Stomach smooth muscle (tissue), 2 donors: ENCODE measurements around the gene KRTAP9-4.

Experiments used
- H3K27ac ChIP-seq: one replicate; pipeline ENCODE4 v1.7.0; 2013; ENCODE audit warnings: mild to moderate bottlenecking, low read length, inconsistent platforms
- H3K27me3 ChIP-seq, 2 donors: one replicate each; pipeline ENCODE4 v1.7.0; 2013; ENCODE audit warnings: low read length in 2 of 2; ENCODE audit not compliant: insufficient read depth in 2 of 2, control insufficient read depth in 1 of 2
- H3K36me3 ChIP-seq, 2 donors: one replicate each; pipeline ENCODE4 v1.7.0; 2013; ENCODE audit warnings: low read length in 2 of 2; ENCODE audit not compliant: control insufficient read depth in 2 of 2, insufficient read depth in 2 of 2
- H3K4me1 ChIP-seq: one replicate; pipeline ENCODE4 v1.7.0; 2013; ENCODE audit warnings: low read length; ENCODE audit not compliant: control insufficient read depth, insufficient read depth
- H3K4me3 ChIP-seq, 2 donors: one replicate each; pipeline ENCODE4 v1.7.0; 2013; ENCODE audit warnings: low read length in 2 of 2
- H3K9ac ChIP-seq, 2 donors: one replicate each; pipeline ENCODE4 v1.7.0; 2013; ENCODE audit warnings: low read length in 2 of 2, mild to moderate bottlenecking in 1 of 2
- H3K9me3 ChIP-seq, 2 donors: one replicate each; pipeline ENCODE4 v1.7.0; 2013; ENCODE audit warnings: low read length in 2 of 2; ENCODE audit not compliant: control insufficient read depth in 2 of 2
- donor health status: healthy.
- donor health status: Pancreatic carcinoma.

The KRTAP9-4 gene

DNA sequence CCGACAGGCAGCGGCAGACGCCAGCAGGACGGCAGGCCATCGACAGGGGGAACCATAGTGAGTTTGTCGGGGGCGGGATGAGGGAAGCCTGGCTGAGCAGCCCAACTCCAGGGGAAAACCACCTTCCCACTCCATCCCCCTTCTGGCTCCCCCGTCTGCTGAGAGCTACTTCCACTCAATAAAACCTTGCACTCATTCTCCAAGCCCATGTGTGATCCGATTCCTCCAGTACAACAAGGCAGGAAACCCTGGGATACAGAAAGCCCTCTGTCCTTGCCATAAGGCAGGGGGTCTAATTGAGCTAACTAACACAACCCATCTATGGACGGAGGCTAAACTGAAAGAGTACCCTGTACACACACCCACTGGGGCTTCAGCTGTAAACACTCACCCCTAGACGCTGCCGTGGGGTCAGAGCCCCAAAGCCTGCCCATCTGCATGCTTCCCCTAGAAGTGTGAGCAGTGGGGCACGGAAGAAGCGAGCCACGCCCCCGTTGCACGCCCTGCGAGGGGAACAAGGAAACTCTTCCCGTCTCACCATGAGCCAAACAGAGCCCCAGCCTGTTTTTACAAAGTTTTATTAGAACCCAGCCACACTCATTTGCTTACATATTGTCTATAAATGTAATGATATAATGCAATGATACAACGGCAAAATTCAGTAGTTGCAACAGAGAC, 49.1 kb downstream of the KRTAP9-4 start:
- H3K4me3 ChIP-seq, result no peak overlapping the region
- H3K27ac ChIP-seq, result no peak overlapping the region
- peaks cover 0 to 3% of the 10 kb centered on the region in 2 donors for H3K27me3 ChIP-seq
- H3K9ac ChIP-seq, result no peak overlapping the region
- H3K9me3 ChIP-seq, result peaks cover 5 to 10% of the 10 kb centered on the region in 2 donors
- no peaks in the 10 kb centered on the region for H3K36me3 ChIP-seq
- no peaks in the 10 kb centered on the region for H3K4me1 ChIP-seq
